Prostate gland (tissue), 2 donors: ENCODE data around the gene IRGQ. TPM values are rescaled to one million over a fixed set of nuclear protein-coding genes. Genes with fewer than 3 reads are reported as not detected.
A peak's percentile ranks its signal among the peaks of the same experiment; 100 is the strongest.

Experiments used
- DNase-seq: peaks from one replicate; pipeline ENCODE4 v3.0.0-alpha.2; 2019; ENCODE audit warnings: low spot score
- H3K27ac ChIP-seq, 2 donors: fragments of 200-600 bp; sonication (generic); 2 replicates each; pipeline ENCODE4 v1.5.1; 2017 to 2019
- H3K27me3 ChIP-seq: fragments of 200-600 bp; sonication (generic); replicated peaks from 2 replicates; pipeline ENCODE4 v1.5.1; 2019; ENCODE audit not compliant: insufficient read depth
- H3K36me3 ChIP-seq, 2 donors: fragments of 200-600 bp; sonication (generic); 1 replicate in 1 of 2; 2 replicates in 1 of 2; pipeline versions ENCODE4 v1.5.1 to v1.8.1; 2017 to 2019
- H3K4me1 ChIP-seq: fragments of 200-600 bp; sonication (generic); replicated peaks from 2 replicates; pipeline ENCODE4 v1.5.1; 2019
- H3K4me3 ChIP-seq, 2 donors: fragments of 200-600 bp; sonication (generic); 2 replicates each; pipeline ENCODE4 v1.5.1; 2017 to 2019
- H3K9me3 ChIP-seq: fragments of 200-600 bp; sonication (generic); 2 replicates; pipeline ENCODE4 v1.5.1; 2017
- CTCF ChIP-seq, 4 experiments: fragments of 200-600 bp in 2 of 4; fragments of 450-650 bp in 2 of 4; sonication (generic) in 2 of 4; IDR thresholded peaks; 1 replicate in 3 of 4; 2 replicates in 1 of 4; pipeline ENCODE4 v1.5.1; 2016 to 2019; ENCODE audit warnings: antibody characterized with exemption in 4 of 4, mild to moderate bottlenecking in 2 of 4, moderate library complexity in 2 of 4
- POLR2A ChIP-seq: fragments of 450-650 bp; IDR thresholded peaks from one replicate; pipeline ENCODE4 v1.6.1; 2016; ENCODE audit warnings: antibody characterized with exemption, mild to moderate bottlenecking
- POLR2AphosphoS5 ChIP-seq: sonication (generic); formaldehyde crosslinking; IDR thresholded peaks from one replicate; pipeline ENCODE4 v1.6.1; 2017; ENCODE audit warnings: antibody characterized with exemption
- WGBS: methylation state at CpG from one replicate; pipeline ENCODE4 v1.1.5; 2018; 5-methylcytosine and 5-hydroxymethylcytosine counted together
- intact Hi-C: fragments of 100-400 bp; cut with DNase I; formaldehyde crosslinking; loops from one replicate; pipeline ENCODE4 v1.14.2; 2022
- total RNA-seq, 2 donors: library from RNA; depleted of rRNA; stranded (reverse); fragments of >200 nt; gene quantifications; one replicate each; pipeline ENCODE4 v1.1.0, GENCODE V29; 2016

The IRGQ gene
- total RNA-seq, 2 donors from 2014 or later, result 28.3 to 30.4 TPM

GRCh38 chr19:43611788-43612187 lies 15.9 kb upstream of the IRGQ start, which contains the start of gene SRRM5:
Gene SRRM5, plus strand, starts transcription at chr19:43612088. Its CDS starts 34 bp downstream, at chr19:43612122.
- WGBS, result 93% methylated on average over 3 of the region's 3 CpGs
- Histone ChIP-seq H3K4me3 (no peak within 1 kb of the TSS), H3K36me3 (no peaks in the 10 kb centered on the region), H3K27ac (no peak within 1 kb of the TSS), H3K4me1 (peaks cover 3% of the 10 kb centered on the region), H3K27me3 (no peaks in the 10 kb centered on the region), H3K9me3 (no peaks in the 10 kb centered on the region)
- no peak for DNase-seq
- intact Hi-C loops, result no loop called here
- TF ChIP-seq POLR2A, result no peak
- TF ChIP-seq POLR2AphosphoS5, result no peak
- TF ChIP-seq CTCF (IDR thresholded peaks at IDR 0.05), result no peak

- no peak overlapping the region for H3K27ac ChIP-seq
- TF ChIP-seq CTCF (IDR thresholded peaks at IDR 0.05) (no peak), POLR2AphosphoS5 (no peak)
- no peaks in the 10 kb centered on the region for H3K9me3 ChIP-seq
- H3K36me3 ChIP-seq, result no peaks in the 10 kb centered on the region
- WGBS, result 63% methylated on average over 3 of the region's 3 CpGs
- DNase-seq, result no peak
- H3K27me3 ChIP-seq, result no peaks in the 10 kb centered on the region
- H3K4me1 ChIP-seq, result peaks cover 7% of the 10 kb centered on the region
- intact Hi-C loops, result no loop called here
- H3K4me3 ChIP-seq, result no peak overlapping the region
These were observed 14.6 kb upstream of the IRGQ start for GRCh38 chr19:43610493-43610892.

- DNase-seq, result no peak
- H3K4me1 ChIP-seq, result peaks cover 7% of the 10 kb centered on the region
- H3K27me3 ChIP-seq, result no peaks in the 10 kb centered on the region
- WGBS, result 86% methylated on average over 7 of the region's 7 CpGs
- H3K27ac ChIP-seq, result no peak overlapping the region
- H3K9me3 ChIP-seq, result no peaks in the 10 kb centered on the region
- no peaks in the 10 kb centered on the region for H3K36me3 ChIP-seq
- intact Hi-C loops, result no loop called here
- no peak overlapping the region for H3K4me3 ChIP-seq
- TF ChIP-seq POLR2AphosphoS5 (no peak), POLR2A (no peak), CTCF (IDR thresholded peaks at IDR 0.05) (no peak)
These were observed 13.9 kb upstream of the IRGQ start for GRCh38 chr19:43609872-43610271.

- no peak for DNase-seq
- peak overlapping the region; percentile 65 to 70 for H3K27ac ChIP-seq
- H3K27me3 ChIP-seq, result no peaks in the 10 kb centered on the region
- H3K4me3 ChIP-seq, result peak overlapping the region in 1 of 2 donors; percentile 1
- no peaks in the 10 kb centered on the region for H3K9me3 ChIP-seq
- WGBS, result 40% methylated on average over 26 of the region's 28 CpGs
- TF ChIP-seq POLR2AphosphoS5 (no peak), POLR2A (no peak), CTCF (IDR thresholded peaks at IDR 0.05) (no peak)
- H3K36me3 ChIP-seq, result no peaks in the 10 kb centered on the region
- intact Hi-C loops, result no loop called here
- H3K4me1 ChIP-seq, result peaks cover 7% of the 10 kb centered on the region
These were observed 11.6 kb upstream of the IRGQ start for GRCh38 chr19:43607238-43608205.
